HL-60 (cell line): Measurements from ENCODE around the gene ANKRD33.

Experiments used
- CTCF ChIP-seq: IDR thresholded peaks from one replicate; pipeline ENCODE4 v1.5.1; 2011; ENCODE audit warnings: low read length, control low read depth, inconsistent platforms; ENCODE audit not compliant: insufficient read depth
- GABPA ChIP-seq: IDR thresholded peaks from 2 replicates; pipeline ENCODE4 v1.6.1; 2012; ENCODE audit warnings: low read depth
- POLR2AphosphoS5 ChIP-seq: IDR thresholded peaks from 2 replicates; pipeline ENCODE4 v1.6.1; 2012; ENCODE audit warnings: low read depth
- REST ChIP-seq: IDR thresholded peaks from 2 replicates; pipeline ENCODE4 v1.6.1; 2012; ENCODE audit warnings: low read depth; ENCODE audit not compliant: insufficient replicate concordance

GRCh38 chr12:51923506-51924365, 35.8 kb downstream of the ANKRD33 start:
- TF ChIP-seq POLR2AphosphoS5 (no peak), CTCF (peak; percentile 45), GABPA (no peak), REST (no peak)
